ENCODE results near the gene ITPRIP.

ITPRIP gene

DNA sequence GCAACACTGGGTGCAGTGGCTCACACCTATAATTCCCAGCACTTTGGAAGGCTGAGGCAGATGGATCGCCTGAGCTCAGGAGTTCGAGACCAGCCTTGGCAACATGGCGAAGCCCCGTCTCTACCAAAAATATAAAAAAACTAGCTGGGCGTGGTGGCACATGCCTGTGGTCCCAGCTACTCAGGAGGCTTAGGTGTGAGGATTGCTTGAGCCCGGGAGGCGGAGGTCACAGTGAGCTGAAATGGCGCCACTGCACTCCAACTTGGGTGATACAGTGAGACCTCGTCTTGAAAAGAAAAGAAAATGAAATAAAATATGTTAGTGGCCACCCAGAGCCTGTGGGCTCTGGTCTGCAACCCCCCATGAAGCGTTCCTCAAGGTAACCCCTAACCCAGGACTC lies 13.3 kb downstream of the ITPRIP start:
- DNase-seq, result no peak

DNA sequence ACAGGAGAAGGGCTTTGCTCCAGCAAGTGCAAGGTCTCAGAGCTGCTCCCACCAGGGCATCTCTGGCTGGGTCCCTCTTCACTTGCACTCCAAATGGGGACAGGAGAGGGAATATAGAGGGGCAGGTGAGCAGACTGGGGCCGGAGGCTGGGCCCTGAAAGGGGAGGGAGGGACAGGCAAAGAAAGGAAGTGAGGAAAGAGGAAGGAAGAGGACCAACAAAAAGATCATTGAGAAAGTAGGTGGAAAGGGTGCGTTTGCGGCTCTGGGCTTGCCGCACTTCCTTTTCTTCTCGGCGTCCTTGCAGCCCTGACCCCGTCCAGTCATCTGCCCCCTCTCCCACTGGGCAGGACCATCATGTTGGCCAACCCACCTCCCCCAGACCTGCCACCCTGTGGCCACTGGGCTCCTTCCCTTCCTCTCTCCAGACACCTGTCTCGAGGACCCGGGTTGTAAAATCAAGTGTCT lies 14.0 kb downstream of the ITPRIP start:
- no peak for DNase-seq

DNA sequence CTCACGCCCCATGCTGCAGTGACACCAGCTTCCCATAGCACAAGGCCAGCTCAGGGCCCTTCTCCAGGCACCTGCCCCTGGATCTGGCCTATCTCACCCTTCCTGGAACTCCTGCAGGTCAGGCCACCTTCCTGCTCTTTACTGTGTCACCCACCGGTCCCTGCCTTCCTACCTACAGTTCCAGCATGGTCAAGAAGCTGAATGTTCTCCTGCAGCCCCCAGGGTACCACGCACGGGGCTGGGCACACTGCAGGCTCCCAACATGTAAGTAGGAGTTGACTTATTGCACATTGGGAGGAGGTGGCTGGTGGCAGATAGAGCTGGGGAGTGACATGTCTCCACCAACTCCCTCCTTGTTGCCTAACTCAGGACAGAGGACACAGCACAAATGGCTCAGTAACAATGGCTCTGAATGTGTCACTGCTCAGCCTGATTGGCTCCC lies 14.5 kb downstream of the ITPRIP start:
- DNase-seq, result no peak

- DNase-seq, result no peak
Measured at GRCh38 chr10:104323085-104323484, 15.2 kb downstream of the ITPRIP start.

DNA sequence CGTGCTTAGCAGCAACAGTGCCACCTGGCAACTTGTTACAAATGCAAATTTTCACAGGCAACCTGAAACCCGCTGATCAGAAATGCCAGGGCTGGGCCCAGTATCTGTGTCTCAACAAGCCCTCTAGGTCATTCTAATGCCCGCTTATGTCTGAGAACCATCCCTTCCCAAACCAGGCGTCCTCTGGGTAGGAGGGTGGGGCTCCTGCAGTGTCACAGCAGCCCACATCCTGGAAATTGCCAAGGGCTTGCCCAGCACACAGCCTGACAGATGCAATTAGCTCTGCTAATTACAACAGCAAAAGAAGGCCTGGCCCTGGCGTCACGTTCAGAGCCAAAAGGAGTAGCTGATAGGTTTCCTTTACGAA lies 15.9 kb downstream of the ITPRIP start:
- no peak for DNase-seq

DNA sequence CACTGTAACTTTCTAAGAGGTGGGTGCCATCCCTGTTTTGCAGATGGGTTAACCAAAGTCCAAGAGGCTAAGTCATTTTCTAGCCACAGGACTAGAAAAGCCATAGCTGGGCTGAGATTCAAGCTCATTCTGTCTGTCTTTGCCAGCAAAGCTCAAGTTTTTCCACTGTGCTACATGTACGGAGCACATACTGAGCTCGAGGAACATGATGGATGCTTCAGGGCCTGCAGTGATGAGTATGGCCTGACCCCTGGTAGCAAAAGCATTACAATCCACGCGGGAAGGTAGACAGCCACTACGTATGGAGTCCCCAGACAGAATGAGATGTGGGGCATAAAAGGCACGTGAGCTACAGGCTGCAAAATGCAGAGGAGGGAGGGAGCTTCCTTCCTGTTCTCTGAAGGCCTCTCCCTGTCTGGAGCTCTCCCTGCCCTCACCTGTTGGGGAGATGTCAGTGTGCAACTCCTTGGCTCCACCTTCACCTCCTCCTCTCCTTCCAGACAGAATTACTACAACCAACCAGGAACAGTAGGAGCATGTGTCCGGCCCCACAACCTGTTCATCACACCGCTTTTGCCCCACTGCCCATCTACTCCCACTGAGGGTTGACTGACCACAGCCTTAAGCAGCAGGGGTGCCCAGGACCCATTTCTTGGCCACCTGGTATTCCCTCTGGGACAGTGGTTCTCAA lies 16.4 kb downstream of the ITPRIP start:
- DNase-seq, result no peak

- DNase-seq, result no peak
Measured at GRCh38 chr10:104321226-104321625, 17.0 kb downstream of the ITPRIP start.

GRCh38 chr10:104318810-104319741 lies 19.2 kb downstream of the ITPRIP start:
- no peak for DNase-seq

- DNase-seq, result no peak
Measured at GRCh38 chr10:104318326-104318725, 19.9 kb downstream of the ITPRIP start.

- DNase-seq, result no peak
Measured at GRCh38 chr10:104317726-104318299, 20.5 kb downstream of the ITPRIP start.

DNA sequence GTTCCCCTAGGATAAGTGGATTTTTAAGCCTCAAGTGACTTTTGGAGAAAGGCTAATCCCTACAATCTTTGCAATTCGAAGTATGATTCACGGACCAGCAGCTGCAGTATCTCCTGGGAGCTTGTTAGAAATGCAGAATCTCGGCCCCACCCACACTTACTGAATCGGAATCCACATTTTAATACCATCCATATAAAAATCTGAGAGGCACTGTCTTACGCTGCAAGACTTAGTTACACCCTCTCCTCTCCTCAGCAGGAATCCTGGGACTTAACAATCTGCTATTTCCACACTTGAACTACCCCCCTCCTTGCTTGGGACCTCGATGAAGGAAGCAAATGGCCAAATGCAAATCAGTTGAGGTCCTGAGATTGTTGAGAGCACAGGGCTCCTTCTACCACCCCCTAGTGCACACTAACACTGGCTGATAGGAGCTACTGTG lies 21.0 kb downstream of the ITPRIP start:
- peak; percentile 84 for DNase-seq

DNA sequence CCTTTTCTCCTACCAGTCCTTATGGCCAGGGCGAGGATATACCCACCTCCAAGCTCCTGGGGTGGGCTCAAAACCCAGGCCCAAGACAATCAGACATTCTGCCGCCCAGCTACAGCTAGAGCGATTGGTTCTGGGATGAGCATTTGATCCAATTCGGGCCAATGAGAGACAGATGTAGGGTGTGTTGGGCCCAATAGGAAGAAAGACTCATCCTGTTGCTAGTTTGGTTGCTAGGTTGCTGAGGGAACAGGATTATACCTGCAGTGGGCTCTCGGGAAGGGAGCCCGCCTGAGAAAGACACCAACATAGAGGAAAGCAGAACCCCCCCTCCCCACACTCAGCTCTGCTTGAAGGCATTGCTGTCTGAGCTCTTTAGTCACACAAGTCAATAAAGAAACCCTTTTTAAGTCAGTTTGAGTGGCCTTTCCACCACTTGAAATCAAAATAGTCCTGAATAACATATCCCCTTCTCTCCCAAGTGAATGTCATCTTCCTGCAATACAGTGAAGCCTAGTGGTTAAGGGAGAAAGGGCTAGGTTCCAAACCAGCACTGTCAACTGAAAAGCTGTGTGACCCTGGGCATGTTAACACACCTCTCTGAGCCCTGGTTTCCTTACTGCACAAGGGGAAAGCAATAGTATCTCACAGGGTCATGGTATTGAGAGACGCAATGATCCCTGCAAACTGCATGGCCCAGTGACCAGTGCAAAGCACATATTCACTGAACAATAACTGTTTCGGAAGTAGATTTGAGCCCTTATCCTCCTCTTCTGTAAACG lies 21.8 kb downstream of the ITPRIP start:
- DNase-seq, result no peak

- DNase-seq, result no peak
Measured at GRCh38 chr10:104315486-104315921, 22.8 kb downstream of the ITPRIP start.

DNA sequence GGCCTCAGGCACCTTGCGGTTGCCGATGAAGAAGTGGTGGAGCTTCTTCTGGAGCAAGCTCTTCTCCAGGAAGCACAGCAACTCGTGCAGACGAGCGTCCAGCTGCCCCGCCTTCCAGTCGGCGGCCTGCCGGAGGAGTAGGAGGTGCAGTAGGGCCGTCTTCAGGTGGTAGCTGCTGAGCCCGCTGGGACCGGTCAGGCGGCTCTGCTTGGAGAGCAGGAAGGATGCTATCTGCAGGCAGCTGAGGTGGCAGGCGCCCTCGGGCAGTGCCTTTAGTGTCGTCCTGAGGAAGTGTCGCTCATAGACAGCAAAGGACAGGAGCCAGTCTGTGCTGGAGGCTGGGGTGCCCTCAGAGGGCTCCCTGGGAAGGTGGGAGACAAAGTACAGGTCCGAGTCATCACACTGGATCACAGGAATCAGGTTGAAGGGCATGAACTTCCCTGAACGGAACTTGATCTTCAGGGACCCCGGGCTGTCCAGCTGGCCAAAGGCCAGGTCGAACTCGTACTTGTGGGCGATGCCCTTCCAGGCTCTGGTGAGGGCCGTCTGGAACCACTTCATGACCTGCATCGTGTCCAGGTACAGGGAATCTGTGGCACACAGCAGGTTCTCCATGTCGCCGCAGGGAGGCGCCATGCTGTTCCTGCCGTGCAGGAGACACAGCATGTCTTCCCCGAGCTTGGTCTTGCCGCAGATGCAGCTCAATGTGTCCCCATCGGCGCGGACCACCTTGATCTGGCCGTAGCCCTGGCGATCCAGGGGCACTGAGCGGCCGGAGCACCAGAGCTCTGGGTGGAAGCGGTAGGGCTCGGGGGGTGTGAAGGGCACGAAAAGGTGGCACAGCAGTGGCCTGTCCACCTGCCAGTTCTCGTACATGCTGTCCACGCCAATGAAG lies 23.4 kb downstream of the ITPRIP start:
- DNase-seq, result no peak

GRCh38 chr10:104311184-104311720 lies 27.0 kb downstream of the ITPRIP start:
- no peak for DNase-seq

DNA sequence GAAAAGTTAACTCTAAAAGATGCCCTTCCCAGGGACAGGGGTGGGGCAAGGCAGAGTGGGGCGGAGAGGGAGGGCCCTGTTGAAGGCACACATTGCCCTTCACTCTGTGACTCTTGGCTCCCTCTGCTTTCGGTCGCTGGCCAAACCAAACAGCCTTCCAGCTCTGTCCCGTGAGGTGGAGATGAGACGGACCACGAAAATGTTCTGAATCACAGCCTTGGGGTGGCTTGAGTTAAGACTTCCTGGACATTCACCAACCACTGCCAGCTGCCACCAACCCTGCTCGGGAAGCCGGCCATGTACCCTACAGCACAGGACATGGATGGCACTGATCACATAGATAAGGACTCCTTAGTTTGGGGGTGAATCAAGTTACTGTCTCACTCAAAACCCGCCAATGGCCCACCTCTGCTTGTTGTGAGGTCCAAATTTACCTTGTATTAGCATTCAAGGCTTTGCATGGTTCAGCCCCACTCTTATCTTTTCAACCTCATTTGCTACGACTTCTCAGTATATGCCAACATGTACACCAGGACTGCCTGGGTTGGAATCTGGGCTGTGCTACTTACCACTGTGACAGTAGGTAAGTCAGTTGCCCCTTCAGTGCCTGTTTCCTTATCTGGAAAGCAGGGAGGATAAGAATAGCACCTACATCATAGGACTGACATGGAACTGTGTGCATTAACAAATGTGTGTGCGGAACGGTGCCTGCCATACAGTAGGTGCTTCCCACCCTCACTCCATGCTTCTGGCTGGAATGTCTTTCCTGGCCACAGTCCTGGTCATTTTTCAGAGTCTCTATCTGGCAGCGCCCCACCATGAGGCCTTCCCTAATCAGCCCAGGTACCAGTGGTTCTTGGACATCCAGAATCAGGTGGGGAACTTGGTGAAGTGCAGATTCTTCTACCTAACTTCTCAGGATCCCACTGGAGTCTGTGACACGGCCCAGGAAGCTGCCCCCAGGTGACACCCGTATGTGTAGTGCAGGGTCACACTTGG lies 28.0 kb downstream of the ITPRIP start:
- peak; percentile 96 for DNase-seq

DNA sequence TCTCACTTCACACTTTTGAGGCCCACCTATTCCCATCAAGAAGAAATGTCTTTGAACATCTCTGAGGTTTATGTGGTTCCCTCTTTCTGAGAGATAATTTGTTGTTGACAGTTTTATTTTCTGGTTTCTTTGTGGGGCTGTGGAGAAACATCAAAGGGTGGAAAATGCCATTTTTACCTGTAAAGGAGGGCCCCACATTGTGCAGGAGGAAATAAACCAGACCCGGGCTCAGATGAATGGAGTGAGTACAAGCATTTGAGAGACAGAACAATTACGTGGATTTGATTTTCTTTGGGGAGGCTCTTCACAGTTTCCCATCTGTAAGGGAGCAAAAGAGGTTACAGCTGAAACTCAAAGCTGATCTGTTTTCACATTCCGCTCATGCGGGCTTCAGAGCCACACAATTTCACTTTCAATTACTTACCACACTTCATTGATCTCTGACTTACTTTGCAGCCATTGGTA lies 29.8 kb downstream of the ITPRIP start:
- no peak for DNase-seq

GRCh38 chr10:104307576-104308438 lies 30.5 kb downstream of the ITPRIP start:
- no peak for DNase-seq

DNA sequence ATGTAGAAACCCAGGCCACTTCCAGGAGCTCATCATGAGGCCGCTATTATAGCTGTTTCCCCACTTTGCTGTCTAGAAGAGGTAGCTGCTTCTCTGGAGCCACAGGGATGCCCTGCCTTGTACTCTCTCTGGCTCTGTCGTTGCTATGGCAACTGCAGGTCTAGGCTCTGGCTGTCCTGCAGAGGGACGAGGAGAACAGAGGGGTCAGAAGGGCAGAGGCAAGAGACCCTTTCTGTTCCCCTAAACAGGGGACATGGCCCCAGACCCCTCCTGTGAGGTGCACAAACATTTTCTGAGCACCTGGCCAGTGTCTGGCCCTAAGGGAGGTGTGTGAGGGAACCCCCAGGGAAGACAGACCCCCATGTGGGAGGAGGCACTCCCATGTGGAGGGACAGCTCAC lies 31.4 kb downstream of the ITPRIP start:
- DNase-seq, result no peak

Data from fibroblast of skin of back (primary cell).